GM19467 (cell line): ENCODE data around the gene PTPRM.

Experiments used
- ATAC-seq: cut with Tn5 transposase; IDR thresholded peaks from one replicate; pipeline ENCODE4 v1.9.1; 2021; ENCODE audit warnings: mild to moderate bottlenecking, moderate library complexity; ENCODE audit not compliant: unreplicated experiment

The PTPRM gene

DNA sequence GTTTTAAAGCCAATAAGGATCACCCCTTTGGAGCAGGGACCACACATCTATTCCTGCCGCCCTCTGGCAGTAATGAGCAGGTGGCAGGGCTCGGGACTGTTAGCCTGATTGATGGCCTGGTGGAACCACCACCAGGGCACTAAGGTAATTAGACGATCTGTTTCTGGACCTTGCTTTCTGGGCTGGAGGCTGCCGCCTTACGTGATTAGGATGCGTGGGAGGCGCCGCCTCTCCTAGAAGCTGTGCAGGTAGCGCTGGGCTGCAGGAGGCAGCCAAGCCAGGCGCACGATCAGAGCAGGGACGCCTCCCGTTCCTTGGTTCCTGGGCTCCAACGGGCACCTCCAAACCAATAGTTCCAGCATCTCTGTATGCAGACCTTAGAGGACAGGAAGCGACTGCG, 799.5 kb downstream of the PTPRM start:
- no peak for ATAC-seq

DNA sequence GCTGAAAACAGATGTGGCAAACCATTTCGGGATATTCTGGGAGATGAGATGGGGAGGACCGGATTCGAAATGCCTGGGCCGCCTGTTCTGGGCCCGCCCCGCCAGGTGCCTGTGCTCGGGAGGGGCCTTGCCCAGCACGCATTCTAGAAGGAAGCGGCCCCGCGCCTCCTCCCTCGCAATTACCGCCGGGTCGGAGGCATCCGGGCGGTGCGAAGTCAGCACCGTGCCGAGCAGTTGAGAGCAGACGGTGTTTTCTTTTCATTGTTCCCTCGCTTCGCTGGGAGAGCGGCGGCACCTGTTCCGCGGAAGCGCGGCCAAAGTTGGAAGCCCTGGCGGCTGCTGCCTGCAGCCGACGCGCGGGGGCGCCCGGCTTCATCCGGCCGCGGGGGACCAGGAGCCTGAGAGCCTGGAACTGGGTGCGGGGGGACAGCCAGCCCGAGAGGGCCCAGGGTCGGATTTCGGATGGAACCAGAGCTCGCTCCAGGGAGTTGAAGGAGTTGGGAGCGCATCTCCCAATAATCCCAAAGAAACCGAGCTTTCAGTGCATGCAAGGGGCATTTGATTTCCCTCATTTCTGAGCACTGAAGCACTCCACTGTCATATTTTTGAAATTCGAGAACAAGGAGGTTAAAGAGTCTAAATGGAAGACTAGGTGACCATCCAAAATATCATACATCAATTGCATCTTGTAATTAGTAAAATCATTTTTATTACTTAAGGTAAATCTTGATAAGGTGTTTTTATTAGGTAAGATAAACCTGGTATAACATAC, 800.3 kb downstream of the PTPRM start:
- no peak for ATAC-seq

DNA sequence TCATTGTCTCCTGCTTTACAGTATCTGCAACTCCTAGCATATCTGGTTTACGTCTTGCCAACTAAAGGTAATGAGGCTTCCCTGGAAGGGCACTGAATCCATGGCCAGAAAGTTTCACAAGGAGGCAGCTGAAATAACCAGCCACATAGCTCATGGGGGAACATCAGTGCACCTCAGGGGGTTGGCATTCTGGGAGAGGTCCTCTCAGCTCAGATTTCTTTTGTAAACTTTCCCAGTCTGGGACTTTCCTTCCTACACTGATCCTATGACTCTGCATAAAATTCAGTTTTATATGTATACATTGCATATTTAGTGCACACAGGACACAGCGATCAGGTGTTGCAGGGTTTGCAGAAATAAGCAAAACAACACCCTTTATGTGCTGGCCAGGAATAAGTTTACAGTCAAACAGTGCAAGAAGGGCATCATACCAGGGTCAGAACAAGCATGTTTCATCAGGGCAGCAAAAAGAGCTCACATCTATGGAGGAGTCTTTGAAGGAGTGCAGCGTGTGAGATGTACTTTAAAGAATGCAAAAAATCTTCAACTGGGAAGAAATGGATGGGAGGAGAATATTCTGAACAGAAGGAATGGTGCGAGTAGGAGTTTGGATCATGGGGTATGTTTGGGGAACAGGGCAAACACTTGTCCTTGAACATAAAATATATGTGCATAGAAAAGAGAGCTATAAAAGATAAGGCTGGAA, 801.5 kb downstream of the PTPRM start:
- ATAC-seq = no peak

DNA sequence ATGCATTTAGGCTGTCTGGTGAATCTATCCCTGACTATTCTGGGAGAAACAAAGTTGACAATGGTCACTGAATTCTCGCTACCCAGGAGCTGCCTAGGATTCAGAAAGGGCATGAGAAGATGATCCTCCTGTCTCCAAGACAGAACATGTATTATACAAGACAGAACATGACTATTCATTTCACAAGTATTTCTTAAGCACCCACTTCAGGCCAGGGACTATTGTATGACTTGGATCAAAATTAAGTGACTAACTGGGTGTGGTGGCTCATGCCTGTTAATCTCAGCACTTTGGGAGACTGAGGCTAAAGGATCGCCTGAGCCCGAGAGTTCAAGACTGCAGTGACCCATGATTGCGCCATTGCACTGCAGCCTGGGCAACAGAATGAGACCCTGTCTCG, 806.4 kb downstream of the PTPRM start:
- ATAC-seq = no peak

DNA sequence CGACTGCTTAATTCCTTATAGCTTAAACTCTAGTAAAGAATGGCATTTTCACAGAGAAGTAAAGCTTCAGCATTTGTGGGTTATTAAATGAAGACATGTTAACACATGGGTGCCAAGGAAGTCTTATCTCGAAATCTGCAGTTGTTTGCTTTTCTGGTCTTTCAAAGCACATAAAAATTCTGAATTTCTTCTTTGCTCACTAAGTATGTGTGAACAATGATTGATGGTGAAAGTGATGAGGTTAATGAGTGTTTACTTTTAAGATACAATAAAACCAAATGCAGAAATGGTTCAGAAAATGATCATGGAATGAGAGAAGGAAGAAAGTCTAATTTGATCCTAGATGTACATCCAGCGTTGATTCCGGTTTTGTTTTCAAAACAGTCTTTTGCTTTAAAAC, 807.6 kb downstream of the PTPRM start:
- ATAC-seq = no peak

DNA sequence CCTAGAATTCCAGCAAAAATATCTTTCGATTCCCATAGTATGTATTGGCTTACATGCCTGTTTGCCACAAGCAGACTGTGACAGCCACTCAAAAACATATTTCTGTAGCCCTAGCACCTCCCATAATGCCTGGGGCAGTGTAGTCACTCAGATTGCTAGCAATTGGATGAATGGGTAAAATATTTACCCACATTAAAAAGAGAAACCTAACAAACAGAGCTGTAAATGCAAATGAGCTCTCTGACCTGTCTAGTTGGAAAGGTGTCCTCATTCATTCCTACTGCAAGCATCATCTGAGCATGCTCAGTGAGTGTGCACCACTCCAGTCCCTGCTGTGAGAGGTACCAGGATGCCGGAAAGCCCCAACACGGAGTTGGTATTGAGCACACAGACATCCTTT, 808.1 kb downstream of the PTPRM start:
- no peak for ATAC-seq

DNA sequence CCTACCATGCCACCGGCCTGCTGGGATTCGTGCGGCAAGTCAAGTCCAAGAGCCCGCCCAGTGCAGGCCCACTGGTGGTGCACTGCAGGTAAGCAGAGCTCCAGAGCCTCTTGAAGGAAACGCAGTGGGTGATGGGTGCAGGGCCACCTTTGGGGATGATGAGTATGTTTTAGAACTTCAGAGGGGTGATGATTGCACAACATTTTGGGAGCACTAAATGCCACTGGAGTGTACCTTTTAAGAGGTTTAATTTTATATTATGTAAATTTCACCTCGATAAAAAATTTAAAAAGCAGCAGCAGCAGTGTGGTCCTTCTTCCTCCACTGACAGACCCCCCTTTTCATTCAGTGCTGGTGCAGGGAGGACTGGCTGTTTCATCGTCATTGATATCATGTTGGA, 809.0 kb downstream of the PTPRM start:
- no peak for ATAC-seq

DNA sequence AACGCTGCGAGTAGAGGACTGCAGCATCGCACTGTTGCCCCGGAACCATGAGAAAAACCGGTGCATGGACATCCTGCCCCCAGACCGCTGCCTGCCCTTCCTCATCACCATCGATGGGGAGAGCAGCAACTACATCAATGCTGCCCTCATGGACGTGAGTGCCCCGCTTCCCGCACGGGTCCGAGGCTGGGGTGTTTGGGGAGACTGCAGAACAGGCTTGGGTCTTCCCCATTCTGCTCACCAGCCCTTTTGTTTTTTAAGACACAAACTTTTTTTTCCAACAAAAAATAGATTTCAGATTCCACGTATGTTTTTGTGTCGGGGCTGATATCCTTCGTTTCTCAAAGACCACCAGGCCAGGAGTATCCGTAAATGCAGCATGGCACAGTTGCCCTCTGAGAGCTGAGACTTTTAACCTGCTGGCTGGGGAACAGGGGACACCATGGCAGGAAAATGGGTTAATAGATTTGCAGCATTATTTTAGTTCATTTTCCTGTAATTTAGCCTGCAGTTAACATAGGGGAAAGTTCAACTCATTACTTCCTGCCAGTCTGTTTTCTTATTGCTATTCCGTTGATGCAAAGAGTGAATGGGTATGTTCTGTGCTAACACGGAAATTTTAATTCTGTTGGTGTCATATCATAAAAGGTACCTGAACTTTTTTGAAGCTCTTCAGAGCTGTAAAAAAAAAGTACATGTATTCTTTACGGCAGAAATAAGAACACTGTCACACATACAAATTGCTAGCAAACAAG, 812.2 kb downstream of the PTPRM start:
- ATAC-seq = no peak

DNA sequence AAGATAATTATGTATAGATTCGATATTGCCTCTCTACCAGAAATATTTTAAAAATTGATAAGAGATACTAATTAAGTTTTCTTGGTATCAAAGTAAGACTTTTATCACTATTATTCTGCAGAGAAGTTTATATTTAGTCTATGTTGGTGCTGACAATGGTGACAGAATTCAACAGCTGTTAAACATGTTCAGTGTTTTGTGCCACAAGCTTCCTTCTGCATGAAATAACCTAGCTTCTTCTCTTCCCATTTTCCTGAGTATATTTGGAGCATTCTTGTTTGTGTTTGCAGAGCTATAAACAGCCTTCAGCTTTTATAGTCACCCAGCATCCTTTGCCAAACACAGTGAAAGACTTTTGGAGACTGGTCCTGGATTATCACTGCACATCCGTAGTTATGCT, 812.9 kb downstream of the PTPRM start:
- ATAC-seq = no peak

DNA sequence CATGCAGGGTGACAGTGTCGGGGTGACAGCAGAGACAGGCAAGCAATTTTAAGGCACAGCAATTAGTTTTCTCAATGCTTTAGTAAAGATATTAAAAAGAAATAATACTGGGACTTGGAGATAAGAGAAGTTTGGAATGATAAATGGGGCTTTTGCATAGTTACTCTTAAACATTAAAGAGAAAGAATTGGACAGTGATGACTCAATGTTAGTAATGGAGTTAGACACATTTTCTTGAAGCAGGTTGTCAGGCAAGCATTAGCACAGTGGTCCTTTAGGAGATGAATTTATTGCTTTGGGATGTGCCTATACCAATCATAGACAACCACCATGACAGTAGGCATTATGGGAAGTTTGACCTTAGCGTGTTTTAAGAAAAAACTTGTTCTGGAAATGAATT, 813.8 kb downstream of the PTPRM start:
- no peak for ATAC-seq

DNA sequence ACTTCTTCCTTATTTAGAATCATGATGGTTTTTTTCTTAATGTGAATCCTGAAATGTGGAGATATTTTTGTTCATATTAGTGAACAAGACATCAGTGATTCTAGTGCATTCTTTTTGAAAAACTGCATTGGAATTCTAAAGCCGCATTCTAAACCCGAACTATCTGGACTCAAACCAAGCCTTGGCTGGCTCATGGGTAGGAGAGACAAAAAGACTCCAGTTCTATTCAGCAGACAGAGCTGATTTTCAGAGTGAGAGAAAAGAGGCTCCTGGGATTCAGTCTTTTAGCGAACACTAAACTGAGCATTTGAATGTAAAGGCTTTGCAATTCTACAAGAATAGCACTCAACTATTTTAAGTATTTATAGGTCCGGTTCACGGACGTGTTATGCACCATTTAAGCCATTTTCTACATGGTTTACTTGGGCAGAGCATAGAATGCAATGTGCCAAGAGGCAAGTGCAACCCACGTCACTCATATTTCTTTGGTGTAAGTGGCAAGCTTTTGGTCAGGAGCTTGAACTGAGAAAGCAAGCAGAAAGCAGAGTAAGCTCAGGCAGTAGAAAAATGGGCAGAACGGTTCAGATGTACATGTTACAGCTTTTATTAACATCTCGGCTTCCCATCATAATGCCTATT, 814.8 kb downstream of the PTPRM start:
- ATAC-seq = no peak

DNA sequence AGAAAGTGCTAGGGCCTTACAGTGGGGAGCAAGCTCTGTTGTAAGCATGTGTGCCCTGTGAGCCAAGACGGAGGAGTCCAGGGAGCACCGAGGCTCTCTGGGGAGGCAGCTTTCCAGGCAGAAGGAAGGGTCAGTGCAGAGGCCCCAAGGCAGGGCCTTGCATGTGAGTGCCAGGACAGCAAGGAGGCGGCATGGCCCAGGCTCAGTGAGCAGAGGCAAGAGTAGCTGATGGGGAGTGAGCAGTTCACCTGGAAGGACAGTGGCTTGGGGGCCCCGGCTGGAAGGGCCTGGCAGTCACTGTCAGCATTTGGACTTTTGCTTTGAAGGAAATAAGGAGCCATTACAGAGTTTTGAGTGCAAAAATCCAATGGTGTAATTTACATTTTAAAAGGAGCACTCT, 818.3 kb downstream of the PTPRM start:
- ATAC-seq = no peak

DNA sequence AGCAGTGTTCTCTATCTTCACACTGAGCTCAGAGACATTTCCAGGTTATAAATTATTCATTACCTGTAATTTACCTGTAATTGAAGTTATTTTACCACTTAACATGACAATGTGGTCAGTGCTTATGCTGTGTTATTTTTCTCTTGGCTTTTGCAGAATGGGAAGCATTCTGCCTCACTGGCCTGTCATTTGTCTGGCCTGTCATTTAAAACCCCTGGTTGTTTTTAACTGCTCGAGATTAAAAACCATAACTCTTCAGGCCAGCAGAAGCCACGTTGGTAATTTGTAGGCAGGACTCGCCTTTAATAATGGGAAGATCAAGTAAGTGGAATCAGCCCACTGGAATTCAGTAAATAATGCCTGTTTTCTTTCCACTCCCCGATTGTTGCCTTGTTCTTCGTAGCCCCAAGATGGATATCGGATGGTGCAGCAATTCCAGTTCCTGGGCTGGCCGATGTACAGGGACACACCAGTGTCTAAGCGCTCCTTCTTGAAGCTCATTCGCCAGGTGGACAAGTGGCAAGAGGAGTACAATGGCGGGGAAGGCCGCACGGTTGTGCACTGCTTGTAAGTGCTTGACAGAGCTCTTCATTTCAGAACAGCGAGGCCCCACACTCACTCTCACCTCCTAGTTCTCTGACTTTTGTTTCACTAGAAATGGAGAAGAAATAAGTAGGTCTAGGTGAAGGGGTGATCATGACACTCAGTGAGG, 819.7 kb downstream of the PTPRM start:
- no peak for ATAC-seq

DNA sequence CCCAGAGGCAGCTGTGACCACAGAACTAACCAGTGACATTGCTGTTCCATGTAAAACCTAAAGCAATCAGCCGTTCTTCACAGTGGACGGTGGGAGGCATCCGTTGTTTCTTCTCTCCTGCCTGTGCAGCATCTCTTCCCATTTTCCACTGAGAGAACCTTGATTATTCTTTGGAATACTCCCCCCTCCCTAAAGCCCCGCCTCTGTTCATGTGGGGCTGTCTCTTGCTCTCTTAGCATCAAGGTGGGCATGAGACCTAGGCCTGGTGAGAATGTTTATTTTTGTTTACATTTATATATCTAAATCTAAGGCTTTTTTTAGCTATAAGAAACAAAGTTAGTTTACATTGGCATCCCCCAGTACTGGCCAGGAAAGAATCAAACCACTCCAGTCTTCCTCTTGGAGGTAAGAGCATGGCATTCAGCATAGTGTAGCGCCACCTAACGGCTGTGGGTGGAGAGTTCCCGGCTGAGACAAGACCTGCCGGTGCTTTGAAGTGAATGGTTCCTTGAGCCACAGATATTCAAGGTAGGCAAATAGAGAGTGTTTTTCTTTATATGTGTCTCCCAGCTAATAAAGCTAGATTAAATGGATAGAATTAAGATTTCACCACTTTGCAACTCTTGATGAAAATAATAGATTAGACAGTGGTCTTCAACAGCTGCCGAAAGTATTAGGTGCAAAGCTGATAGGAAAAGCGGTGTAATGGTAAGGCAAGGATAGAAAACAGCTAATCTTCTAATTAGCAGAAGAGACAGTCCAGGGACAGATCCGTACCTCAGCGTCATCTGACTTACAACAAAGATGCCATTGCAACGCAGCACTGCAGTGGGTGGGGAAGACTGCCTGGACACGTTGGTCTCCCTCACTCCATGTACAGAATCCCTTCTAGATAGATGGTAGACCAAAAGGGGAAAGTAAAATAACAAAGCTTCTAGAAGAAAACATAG, 822.5 kb downstream of the PTPRM start:
- no peak for ATAC-seq

DNA sequence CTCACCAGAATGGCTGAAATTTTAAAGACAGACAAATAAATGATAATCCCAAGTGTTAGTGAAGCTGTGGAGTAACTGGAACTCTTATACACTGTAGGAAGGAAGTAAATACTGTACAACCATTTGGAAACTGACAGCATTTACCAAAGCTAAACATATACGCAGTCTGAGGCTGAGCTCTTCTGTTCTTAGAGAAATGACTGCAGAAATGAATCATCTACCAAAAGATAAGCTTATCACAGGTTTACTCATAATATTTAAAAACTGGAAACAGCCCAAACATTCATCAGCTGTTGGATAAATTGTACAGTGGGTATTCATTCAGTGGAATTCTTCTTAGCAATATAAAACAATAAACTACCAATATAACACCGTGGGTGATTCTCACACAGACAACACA, 824.0 kb downstream of the PTPRM start:
- no peak for ATAC-seq

DNA sequence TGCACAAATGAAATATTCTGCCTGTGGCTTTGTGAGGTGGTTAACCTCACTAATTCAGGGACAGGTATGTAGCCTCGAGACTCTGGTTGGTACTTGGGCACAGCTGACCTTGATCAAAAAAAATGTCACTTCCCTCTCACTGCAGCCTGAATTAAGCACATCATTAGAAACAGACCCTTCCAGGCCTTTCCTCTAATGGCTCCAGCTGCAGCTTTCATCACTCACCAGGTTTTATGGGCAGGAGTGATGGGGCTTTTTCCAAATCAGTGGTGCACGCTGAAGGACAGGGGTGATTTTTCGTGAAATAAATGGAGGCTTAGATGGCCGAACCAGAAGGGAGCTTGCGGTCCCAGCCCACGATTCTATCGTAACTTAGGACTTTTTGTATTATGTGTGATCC, 829.1 kb downstream of the PTPRM start:
- ATAC-seq = no peak

DNA sequence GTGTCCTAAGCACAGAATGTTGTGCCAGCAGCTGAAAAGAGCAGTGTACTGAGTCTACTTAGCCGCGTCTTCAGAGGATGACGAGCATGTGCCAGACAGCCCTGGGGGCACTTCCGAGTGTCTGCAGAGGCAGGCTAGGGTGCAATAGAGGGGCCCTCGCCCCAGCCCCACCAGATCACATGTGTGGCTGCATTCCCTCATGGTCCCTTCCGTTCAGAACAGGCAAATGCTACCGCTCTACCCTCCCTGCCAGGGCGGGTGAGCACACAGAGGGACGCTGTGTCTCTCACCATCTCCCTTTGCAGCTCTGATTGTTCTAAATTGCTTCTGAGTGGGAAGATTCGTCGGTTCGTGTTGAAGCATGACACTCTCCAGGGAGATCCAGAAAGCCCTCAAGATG, 829.9 kb downstream of the PTPRM start:
- ATAC-seq = no peak

DNA sequence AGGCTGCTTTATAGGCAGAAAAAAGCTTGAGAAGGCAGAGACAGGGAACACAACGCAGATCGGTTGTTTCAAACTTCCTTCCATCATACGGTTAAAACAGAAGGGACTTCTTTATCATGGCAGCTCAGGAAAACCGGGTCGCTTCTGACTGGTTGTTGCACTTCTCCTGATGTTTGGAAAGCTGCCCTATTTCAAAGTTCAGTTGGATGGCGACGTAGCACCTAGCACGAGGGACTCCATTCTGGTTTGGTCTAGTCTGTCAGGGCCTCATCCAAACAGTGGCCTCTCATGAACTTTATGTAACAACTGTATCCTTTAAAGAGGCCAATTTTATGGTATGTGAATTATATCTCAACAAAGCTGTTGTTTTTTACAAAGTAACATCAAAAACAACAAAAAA, 832.0 kb downstream of the PTPRM start:
- no peak for ATAC-seq

DNA sequence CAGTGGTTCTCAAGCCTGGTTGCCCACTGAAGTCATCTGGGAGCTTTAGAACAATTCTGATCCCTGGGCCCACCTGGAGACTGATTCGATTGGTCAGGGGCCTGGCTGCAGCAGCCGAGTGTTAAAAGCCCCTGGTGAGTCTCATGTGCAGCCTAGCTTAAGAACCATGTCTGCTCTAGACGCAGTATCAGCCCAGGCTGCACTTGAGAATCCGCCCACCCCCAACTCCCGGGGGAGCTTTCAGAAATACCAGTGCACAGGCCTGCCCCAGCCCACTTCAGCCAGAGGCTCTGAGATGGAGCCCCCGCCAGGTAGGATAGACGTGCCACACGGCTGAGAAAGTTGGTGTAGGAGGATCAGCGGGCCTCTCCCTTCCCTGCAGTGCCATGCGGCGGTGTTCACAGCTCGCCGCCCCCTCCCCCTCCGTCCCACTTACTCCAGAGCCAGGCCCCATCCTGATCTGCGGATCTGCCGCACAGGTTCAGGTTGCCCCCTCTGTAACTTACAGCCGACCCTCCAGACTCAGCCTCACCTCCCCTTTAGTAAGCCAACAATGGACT, 833.2 kb downstream of the PTPRM start:
- no peak for ATAC-seq
